Measurements from ENCODE around the gene GRIK3.

GRIK3 gene

DNA sequence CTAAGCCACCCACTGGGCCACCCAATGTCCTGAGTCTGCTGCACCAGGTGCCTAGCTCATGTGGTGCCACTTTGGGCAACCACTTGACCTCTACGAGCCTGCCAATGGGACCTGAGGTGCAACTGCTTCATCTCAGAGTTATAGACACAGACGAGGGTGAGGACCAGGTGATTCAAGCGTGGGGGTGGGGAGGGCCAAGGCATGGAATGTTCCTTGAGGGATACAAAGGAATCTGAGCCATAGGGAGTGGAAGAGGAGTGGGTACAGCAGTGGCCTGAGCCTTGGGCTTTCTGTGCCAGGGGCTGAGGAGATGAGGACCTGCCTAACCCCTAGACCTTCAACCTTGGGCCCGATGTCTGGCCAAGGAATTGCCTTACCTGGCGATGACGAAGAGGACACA lies 209.1 kb downstream of the GRIK3 start:
- ATAC-seq (no peak), DNase-seq (no peak)
- H3K27me3 Mint-ChIP-seq: peaks cover 33% of the 10 kb centered on the region
- peaks cover 10% of the 10 kb centered on the region for H3K4me1 Mint-ChIP-seq
- no peaks in the 10 kb centered on the region for H3K9me3 Mint-ChIP-seq
- H3K27ac Mint-ChIP-seq: no peak overlapping the region
- H3K4me3 Mint-ChIP-seq: no peak overlapping the region

DNA sequence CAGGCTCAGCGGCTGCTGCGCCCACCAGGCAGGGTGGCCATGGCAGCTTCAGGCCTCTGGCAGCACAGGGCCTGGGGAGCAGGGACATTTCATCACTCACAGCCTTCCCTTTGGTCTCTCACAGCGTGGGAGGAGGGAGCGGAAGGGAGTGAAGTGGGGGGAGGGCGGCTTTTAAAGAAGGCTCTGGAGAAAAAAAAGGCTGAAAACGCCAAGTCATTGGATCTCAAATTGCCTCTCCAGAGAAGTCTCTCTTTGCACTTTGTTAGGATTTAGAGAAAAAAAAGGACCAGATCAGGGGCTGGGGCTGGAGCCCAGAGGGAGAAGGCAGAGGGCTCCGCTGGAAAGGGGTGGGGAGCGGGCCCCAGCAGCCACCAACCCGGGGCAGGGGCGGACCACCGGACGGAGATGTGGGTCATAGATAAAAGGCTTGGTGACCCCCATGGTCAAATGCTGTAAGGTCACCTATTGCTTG lies 209.9 kb downstream of the GRIK3 start:
- DNase-seq (no peak), ATAC-seq (no peak)
- no peaks in the 10 kb centered on the region for H3K9me3 Mint-ChIP-seq
- no peak overlapping the region for H3K4me3 Mint-ChIP-seq
- peak overlapping the region in 1 of 2 donors; percentile 64 for H3K27ac Mint-ChIP-seq
- H3K27me3 Mint-ChIP-seq: peaks cover 33% of the 10 kb centered on the region
- H3K4me1 Mint-ChIP-seq: peaks cover 10% of the 10 kb centered on the region

DNA sequence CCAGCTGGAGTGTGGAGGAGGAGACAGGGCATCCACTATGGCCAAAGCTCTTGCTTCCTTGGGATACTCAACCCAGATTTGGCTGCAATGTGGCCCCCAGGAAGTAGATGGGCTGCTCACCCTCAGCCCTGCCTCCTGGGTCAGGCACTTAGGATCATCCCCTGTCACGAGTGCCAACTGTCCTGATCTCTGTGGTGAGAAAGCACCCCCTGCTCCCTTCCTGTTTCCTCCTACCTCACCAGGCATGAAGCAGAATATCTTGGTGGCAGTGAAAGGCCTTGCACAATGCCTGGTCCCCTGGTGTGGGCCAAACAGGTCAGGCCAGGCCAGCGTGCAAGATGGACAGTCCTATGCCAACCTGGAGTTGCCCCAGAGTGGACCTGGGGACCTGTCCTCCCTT lies 211.7 kb downstream of the GRIK3 start:
- Mint-ChIP-seq H3K27ac (no peak overlapping the region), H3K4me1 (peaks cover 10% of the 10 kb centered on the region), H3K27me3 (peaks cover 30% of the 10 kb centered on the region), H3K4me3 (no peak overlapping the region), H3K9me3 (no peaks in the 10 kb centered on the region)
- DNase-seq: no peak
- ATAC-seq: no peak

DNA sequence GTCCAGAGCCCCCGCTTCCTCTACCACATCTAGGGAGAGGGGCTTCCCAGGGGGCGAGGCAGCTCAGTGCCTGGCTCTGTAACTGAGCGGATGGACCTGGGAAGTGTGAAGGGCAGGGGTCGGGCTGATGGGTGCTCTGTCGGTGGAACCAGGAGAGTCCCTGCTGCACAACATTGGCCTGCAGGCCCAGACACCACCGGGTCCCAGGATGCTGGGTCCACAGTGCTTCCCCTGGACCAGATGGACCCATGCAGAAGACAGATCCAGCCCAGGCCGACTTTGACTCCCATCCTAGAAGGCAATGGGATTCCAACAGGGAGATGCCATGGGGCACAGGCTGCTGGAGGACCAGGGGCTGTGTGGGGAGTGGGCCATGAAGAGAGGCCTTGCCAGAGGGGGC lies 212.9 kb downstream of the GRIK3 start:
- DNase-seq (no peak), ATAC-seq (no peak)
- Mint-ChIP-seq H3K4me3 (no peak overlapping the region), H3K4me1 (peaks cover 10% of the 10 kb centered on the region), H3K27me3 (peaks cover 20% of the 10 kb centered on the region), H3K9me3 (no peaks in the 10 kb centered on the region), H3K27ac (no peak overlapping the region)

DNA sequence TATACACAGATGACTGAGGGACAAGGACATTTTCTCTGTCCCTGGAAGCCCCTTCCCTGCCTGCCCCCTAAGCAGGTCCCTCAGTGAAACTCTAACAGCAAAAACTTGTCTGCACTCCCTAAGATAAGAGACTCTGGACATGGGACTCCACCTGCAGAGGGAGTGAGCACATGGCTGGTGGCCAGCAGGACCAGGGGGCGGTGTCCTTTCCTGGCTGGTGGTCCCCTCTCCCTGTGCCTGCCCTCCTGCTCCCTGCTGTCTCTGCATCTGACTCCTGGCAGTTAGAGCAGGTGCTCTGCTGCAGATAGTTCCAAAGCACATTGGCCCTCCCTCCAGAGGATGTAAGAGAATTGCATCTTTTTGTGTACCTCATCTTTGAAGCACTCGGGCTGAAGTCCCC lies 215.5 kb downstream of the GRIK3 start:
- no peak for DNase-seq
- H3K4me3 Mint-ChIP-seq: no peak overlapping the region
- H3K27ac Mint-ChIP-seq: no peak overlapping the region
- H3K27me3 Mint-ChIP-seq: peaks cover 2% of the 10 kb centered on the region
- no peaks in the 10 kb centered on the region for H3K9me3 Mint-ChIP-seq
- ATAC-seq: no peak
- H3K4me1 Mint-ChIP-seq: peaks cover 2% of the 10 kb centered on the region

DNA sequence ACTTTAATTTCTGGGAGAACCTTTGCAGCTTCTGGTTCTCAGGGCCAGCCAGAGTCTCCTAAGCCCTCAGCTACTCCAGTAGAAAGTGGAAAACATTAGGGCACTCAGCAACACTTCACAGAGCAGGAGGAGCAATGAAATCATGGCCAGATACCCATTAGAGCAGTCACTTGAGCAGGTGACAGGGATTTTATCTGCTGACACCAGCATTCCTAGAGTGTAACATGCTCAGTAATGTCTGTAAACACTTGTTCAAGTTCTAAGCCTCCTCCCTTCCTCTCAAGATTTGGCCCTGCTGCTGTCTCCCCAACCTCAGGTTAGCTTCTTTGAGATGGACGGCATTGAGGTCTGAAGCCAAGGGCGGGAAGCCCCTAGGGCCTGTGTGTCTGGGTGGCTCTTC lies 218.0 kb downstream of the GRIK3 start:
- Mint-ChIP-seq H3K9me3 (no peaks in the 10 kb centered on the region), H3K27ac (no peak overlapping the region), H3K4me1 (no peaks in the 10 kb centered on the region), H3K27me3 (no peaks in the 10 kb centered on the region), H3K4me3 (no peak overlapping the region)
- DNase-seq (no peak), ATAC-seq (no peak)

DNA sequence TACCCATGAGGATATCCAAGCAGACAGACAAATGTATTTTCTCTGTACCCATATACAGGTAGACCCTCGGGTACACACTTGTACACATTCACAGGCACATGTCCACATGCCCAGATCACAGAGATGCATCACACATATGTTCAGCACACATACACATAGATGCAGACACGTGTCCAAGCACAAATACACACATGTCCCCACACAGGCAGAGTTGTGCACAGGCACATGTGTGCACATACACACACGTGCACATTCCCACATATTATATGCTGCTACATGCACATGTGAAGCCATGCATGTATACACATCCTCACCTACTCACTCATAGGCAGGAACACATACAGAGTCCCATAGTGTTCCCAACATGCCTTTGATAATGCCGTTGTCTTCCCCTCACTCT lies 219.5 kb downstream of the GRIK3 start:
- Mint-ChIP-seq H3K27ac (no peak overlapping the region), H3K4me1 (no peaks in the 10 kb centered on the region), H3K9me3 (no peaks in the 10 kb centered on the region), H3K4me3 (no peak overlapping the region), H3K27me3 (no peaks in the 10 kb centered on the region)
- ATAC-seq (no peak), DNase-seq (no peak)

DNA sequence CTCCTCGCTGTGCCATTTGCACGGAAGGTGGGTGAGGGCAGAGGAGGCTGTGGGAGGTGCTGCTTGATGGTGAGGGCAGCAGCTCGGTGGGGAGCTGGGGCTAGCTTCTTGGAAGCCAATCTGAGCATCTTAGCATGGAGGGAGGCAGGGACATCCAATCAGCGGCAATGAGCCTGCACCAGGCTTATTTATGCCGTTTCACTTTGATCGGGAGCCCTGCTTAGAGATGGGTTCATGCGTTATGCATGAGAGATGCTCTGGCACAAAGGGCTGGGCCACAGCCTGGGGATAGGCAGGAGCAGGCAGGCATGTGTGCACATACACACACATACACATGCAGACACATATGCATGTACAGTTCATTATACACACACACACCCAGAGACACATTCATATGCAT lies 220.2 kb downstream of the GRIK3 start:
- DNase-seq (no peak), ATAC-seq (no peak)
- Mint-ChIP-seq H3K4me1 (no peaks in the 10 kb centered on the region), H3K27ac (no peak overlapping the region), H3K9me3 (no peaks in the 10 kb centered on the region), H3K4me3 (no peak overlapping the region), H3K27me3 (no peaks in the 10 kb centered on the region)

DNA sequence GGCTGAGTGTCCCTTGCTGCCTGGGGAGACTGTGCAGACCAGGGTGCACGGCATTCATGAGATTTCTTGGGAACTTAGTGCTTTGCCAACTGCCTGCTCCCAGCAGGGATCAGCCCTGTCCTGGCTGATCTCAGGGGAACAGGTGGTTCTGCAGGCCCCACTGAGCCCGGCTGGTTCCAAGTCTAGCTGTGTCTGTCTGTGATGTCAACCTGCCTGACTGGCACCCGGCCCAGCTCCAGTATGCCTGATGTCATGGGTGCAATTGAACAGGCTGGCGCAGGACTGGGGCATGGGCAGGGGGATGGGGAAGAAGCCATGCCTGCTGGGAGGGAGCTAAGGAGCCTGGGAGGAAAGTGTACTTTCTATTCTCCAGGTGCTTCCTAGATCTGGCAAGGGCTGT lies 227.1 kb downstream of the GRIK3 start:
- no peaks in the 10 kb centered on the region for H3K4me1 Mint-ChIP-seq
- H3K27ac Mint-ChIP-seq: no peak overlapping the region
- H3K9me3 Mint-ChIP-seq: no peaks in the 10 kb centered on the region
- DNase-seq (no peak), ATAC-seq (no peak)
- no peaks in the 10 kb centered on the region for H3K27me3 Mint-ChIP-seq
- no peak overlapping the region for H3K4me3 Mint-ChIP-seq

DNA sequence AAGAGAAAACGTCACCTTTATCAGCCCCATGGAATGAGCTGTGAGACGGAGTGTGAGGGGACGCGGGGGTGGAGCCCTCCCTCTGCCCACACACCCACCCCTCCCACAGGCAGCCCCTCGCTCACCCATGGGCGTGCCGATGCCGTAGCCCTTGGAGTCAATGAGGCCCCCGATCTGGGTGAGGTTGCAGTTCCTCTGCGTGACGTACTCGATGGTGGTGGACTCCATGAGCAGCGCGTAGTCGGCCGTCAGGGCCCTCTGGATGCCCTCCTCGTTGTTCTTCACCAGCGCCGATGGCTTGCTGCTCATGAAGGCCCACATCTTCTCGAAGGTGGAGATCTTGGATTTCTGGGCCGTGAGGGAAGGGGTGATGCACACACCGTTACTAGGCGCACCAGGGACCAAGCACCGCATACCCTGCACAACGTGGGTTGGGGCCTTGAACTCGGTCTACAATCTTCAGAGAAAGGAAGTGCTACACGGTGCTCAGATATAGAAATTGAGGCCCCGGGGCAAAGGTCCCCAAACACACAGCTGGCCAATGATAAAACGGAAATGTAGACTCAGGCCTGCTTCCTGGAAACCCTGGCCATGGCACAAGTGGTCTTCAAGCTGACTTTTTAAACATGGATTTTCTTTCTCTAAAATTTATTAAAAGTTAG lies 228.2 kb downstream of the GRIK3 start:
- H3K4me1 Mint-ChIP-seq: no peaks in the 10 kb centered on the region
- DNase-seq: no peak
- H3K9me3 Mint-ChIP-seq: no peaks in the 10 kb centered on the region
- H3K4me3 Mint-ChIP-seq: no peak overlapping the region
- ATAC-seq: no peak
- H3K27ac Mint-ChIP-seq: no peak overlapping the region
- no peaks in the 10 kb centered on the region for H3K27me3 Mint-ChIP-seq

DNA sequence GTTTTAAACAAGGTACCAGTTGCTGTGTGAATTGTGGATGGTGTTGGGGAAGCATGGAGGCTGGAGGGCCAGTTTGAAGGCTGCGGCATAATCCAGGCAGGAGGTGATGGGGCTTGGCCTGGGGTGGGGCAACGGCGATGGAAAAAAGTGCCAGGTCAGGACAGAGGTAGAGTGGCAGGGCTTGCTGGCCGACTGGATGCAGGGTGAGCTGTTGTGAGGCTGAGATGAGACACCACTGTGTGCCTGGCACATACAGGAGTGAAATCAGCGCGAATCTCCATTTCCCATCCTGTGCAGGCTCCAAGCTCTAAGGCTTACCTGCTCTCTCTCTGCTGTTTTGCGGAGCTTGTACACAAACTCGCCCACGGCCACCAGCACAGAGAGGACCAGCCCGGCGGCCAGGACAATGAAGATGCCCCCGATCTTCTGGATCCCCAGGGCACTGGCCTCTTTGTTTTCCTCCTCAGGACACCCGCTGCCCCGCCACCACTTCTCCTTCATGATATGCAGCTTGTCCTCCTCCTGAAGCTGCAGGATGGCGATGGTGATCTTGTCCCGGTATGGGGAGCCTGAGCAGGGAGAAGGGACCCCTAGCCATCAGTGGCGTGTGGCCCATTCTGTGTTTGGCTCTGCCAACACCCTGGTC lies 229.5 kb downstream of the GRIK3 start:
- DNase-seq (no peak), ATAC-seq (no peak)
- Mint-ChIP-seq H3K27me3 (no peaks in the 10 kb centered on the region), H3K9me3 (no peaks in the 10 kb centered on the region), H3K27ac (no peak overlapping the region), H3K4me1 (no peaks in the 10 kb centered on the region), H3K4me3 (no peak overlapping the region)

DNA sequence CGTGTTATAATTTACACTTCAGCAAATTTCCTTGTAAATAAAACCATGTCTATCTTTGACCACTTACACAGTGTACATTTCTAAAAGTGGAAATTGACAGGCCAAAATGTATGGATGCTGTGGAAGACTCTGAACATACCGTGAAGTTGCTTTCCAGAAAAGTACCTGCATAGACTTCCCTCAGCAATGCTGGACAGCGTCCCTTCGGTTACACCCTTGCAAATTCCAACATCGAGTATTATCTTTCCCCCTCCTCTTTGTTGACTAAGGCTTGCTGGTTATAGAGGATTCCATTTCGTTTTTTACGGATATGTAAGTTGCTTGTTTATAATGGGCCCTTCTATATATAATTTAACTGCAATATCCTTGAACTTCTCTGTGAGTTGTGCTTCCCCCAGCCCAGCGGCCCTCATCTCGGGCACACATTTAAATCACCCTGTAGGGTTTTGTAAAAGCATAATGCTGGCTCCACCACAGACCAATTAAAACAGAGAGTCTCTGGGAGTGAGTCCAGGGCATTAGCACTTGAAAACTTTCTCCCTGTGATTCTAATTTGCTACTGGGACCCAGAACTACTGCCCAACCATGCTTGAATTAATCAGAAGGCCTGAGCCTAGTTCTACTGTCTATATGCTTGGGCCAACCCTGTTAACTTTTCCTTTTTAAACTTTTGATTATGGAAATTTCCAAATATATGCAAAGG lies 230.3 kb downstream of the GRIK3 start:
- Mint-ChIP-seq H3K4me3 (no peak overlapping the region), H3K4me1 (no peaks in the 10 kb centered on the region), H3K27me3 (no peaks in the 10 kb centered on the region), H3K9me3 (no peaks in the 10 kb centered on the region), H3K27ac (no peak overlapping the region)
- no peak for DNase-seq
- ATAC-seq: no peak

DNA sequence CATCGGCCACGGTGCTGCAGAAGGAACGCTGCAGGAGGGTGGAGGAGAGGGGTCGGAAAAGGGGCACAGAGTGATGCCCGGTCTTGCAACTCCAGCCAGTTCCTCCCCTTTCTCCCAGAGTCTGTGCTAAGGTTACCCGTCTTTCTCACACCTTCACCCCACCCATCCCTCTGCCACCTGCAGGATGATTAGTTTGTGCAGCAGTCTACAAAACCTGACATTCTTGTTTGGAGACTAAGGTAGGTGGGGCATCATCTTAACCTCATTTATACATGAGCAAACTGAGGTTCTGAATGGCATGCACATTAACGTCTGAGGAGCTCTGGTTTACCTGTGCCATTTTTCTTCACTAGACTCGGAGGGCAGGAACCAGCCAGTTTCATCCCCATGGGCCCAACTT lies 232.3 kb downstream of the GRIK3 start:
- Mint-ChIP-seq H3K27me3 (no peaks in the 10 kb centered on the region), H3K9me3 (no peaks in the 10 kb centered on the region), H3K27ac (no peak overlapping the region), H3K4me1 (no peaks in the 10 kb centered on the region), H3K4me3 (no peak overlapping the region)
- ATAC-seq: no peak
- DNase-seq: no peak

DNA sequence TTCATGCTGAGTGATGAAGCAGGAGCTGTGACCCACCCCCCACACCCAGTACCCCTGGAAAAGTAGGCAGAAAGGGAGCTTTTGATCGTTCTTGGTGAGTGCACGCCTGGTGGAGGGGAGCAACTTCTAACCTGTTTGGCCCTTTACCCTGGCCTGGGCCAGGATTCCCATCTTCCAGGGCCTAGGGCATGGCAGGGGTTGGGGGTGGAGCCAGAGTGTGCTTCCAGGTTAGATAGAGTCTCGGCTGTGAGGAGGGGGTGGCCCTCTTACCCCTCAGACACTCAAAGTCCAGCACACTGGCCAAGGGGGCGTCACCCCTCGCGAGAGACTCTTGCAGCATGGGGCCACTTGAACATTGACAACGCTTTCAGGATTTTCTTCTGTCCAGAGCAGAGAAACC lies 236.6 kb downstream of the GRIK3 start:
- DNase-seq: no peak
- Mint-ChIP-seq H3K27me3 (no peaks in the 10 kb centered on the region), H3K27ac (no peak overlapping the region), H3K4me3 (no peak overlapping the region), H3K4me1 (no peaks in the 10 kb centered on the region), H3K9me3 (no peaks in the 10 kb centered on the region)
- ATAC-seq: no peak

DNA sequence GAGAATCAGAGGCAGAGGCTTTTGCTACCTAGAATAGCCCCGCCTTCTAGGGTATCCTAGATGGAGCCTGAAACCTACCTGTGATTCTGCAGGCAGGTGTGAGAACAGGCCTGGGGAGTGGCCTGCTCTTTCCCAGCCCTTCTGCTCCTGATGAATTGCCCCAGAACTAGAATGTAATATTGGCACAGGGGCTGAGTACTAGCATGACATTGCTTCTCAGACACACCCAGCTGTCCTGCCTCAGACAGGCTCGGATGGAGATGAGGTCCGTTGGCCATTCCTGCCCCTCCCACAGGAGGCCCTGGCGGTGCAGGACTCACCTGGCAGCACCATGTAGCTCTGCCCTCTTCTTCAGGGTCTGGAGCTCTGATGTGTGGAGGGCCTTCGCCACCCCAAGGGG lies 237.6 kb downstream of the GRIK3 start:
- H3K27me3 Mint-ChIP-seq: no peaks in the 10 kb centered on the region
- H3K27ac Mint-ChIP-seq: no peak overlapping the region

DNA sequence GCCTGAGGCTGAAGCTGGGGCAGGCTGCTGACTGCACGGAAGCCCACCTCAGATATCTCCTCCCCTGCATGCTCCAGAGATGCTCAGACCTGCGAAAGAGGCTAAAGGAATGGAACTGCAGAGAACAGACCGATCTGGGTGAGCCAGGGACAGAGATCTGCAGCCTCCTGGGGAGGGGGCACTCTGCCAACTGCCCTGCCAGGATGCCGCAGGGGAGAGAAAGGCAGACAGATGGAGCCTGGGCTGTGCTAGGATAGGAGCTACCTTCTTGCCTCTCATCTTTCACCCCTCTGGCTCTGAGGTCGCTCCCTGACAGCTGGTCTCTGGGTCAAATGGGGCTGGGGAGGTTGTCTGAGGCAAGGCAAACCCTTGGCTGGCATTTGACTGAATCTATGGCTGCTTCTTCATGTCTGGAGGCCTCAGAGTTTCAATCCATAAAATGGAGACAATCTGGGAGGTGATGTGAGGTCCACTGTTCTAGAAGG lies 238.2 kb downstream of the GRIK3 start:
- Mint-ChIP-seq H3K4me3 (no peak overlapping the region), H3K9me3 (no peaks in the 10 kb centered on the region), H3K27me3 (no peaks in the 10 kb centered on the region), H3K4me1 (no peaks in the 10 kb centered on the region), H3K27ac (no peak overlapping the region)
- DNase-seq (no peak), ATAC-seq (no peak)

More for the DNA sequence above, 237.6 kb downstream of the GRIK3 start:
- Mint-ChIP-seq H3K4me1 (no peaks in the 10 kb centered on the region), H3K4me3 (no peak overlapping the region), H3K9me3 (no peaks in the 10 kb centered on the region)
- no peak for ATAC-seq
- no peak for DNase-seq
